Measurements from ENCODE around the gene PSMD3.

Gene PSMD3

GRCh38 chr17:40022961-40023541 lies 42.4 kb downstream of the PSMD3 start:
- DNase-seq (ENCODE audit: low read depth): no peak

GRCh38 chr17:40023590-40024292 lies 43.1 kb downstream of the PSMD3 start:
- no peak for DNase-seq (ENCODE audit: low read depth)

DNA sequence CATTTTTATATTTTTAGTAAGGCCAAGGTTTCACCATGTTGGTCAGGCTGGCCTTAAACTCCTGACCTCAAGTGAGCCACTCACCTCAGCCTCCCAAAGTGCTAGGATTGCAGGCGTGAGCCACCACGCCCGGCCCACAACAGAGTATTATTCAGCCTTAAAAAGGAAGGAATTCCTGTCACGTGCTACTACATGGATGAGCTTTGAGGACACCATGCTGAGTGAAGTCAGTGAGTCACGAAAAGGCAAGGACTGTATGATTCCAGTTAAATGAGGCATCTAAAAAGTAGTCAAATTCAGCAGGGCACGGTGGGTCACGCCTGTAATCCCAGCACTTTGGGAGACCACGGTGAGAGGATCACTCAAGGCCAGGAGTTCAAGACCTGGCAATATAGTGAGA lies 44.3 kb downstream of the PSMD3 start:
- no peak for DNase-seq (ENCODE audit: low read depth)

- DNase-seq (ENCODE audit: low read depth): no peak
Observed at GRCh38 chr17:40025559-40025958, 45.0 kb downstream of the PSMD3 start.

DNA sequence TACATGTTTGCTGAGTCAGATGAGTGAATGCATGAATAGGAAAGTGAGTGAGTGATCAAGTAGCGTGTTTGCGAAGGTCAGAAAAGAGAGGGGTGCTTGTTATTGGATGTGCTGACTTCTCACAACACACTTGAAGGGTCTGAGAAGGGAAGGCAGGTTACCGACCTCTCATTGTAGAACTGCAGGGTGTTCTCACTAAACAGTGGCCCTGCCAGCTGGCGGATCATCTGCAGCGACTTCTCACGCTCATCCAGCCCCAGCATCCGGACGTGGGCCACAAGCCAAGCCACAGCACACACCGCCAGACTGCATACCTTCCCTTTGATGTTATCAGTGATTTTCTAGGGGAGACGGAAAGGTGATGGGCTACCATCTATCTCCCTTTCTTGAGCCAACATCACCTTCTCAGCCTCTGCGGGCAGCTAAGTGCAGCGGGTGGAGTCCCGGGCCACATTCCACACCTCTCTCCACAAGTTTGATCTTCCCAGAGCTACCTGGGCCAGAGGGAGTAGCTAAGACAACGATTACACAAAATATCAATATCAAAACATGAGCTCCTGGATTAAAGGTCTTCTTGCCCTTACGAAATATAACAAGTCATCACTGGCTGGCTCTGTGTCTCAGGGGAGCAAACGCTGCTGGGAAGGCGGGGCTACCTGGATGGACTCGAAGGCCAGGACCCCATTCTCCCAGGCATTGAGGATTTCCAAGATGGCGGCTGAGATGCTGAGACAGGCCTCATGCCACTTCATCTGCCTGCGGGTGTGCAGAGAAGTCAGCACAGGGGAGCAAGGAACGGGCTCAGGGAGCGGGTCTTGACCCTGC lies 45.6 kb downstream of the PSMD3 start:
- DNase-seq (ENCODE audit: low read depth): no peak

GRCh38 chr17:40026816-40027613 lies 46.4 kb downstream of the PSMD3 start:
- DNase-seq (ENCODE audit: low read depth): peak; percentile 61

GRCh38 chr17:40027614-40028012 lies 47.0 kb downstream of the PSMD3 start:
- DNase-seq (ENCODE audit: low read depth): no peak

DNA sequence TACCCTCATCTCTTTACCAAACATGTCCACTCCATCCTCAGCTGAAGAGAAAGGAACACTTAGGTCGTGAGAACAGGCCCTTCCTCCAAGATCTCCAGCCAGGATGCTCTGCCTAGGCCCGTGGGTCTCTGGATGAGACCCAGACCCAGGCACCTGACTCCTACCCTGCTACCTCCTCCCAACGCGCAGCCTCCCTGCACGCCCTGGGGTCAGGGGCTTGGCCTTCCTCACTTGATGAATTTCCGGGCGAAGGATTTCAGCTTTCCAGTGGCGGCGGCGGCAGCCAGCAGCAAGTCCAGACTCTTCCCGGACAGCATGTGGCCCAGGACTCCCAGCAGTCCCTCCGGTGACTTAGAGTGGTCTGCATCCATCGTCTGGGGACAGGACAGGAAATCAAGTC lies 48.0 kb downstream of the PSMD3 start:
- no peak for DNase-seq (ENCODE audit: low read depth)

- no peak for DNase-seq (ENCODE audit: low read depth)
Observed at GRCh38 chr17:40031706-40032105, 51.1 kb downstream of the PSMD3 start.

DNA sequence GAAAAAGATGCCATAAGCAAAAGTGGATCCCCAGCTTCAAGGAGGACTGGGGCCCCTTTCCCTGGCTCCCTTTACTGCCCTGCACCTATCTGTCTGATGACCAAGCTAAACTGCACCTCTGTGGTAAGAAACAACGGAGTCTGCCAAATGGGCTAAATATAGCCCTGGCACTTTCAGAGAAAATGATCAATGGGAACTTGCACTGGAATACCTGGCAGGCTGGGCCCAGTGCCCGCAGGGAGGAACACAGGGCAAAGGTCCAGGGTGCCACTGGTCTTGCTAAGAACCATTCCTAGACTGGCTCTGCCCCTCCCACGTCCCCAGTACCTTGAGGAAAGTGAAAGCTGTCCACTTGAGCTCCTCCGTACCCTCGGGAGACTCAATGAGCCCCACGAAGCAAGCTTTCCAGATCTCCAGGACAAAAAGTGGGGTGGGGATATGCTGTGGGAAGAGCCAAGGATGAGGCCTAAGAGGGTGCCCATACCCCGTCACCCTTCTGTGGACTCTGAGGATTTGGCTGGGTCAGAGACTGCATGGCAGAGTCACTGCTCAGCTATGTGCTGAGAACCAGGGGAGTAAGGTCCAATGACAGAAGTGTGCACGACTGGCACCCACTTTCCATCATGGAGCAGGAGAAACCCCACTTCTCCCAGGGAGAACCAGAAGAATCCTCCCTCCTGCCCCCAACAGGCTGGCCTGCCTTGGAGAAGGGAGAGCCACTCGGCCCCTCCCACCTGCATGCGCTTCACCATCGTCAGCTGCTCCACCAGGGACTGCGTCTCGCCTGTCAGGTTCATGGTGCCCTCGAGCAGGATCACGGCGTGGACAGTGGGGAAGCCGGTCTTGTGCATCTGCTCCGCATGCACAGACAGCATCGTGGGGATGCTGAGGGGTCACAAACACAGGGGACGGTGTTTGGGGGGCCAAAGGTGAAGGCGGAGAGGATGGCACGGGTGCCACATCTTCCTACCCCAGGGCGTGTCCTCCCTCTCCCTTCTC lies 52.0 kb downstream of the PSMD3 start:
- DNase-seq (ENCODE audit: low read depth): no peak

GRCh38 chr17:40033339-40033738 lies 52.7 kb downstream of the PSMD3 start:
- DNase-seq (ENCODE audit: low read depth): no peak

GRCh38 chr17:40034426-40035161 lies 54.0 kb downstream of the PSMD3 start:
- DNase-seq (ENCODE audit: low read depth): no peak

- no peak for DNase-seq (ENCODE audit: low read depth)
Observed at GRCh38 chr17:40035162-40035559, 54.6 kb downstream of the PSMD3 start.

DNA sequence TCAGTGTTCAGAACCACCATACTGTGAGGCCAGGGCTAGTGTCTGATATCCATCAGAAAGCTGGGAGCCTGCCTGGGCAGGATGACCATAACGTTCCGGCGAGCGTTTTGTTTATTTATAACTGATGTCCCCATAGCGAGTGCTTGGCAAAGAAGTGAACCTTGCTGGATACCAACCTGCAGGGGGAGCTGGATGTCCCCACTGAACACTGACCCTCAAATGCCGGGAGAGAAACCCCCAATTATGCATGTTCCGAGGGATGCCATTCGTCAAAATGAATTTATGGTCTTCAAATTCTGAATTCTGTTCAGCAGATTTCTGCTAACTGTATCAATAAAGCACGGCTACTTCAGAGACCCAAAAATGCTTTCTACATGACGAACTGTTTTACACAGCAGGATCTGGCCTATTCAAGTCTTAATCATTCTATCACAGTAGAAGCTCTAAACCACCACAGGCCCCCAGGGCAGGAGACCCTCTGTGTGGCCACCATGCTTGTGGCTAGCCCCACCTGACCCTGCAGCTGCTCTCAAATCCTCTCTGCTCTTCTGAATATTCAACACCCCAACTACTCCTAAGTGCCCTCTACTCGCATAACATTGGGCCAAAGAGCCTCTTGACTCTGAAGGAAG lies 58.4 kb downstream of the PSMD3 start:
- no peak for DNase-seq (ENCODE audit: low read depth)

DNA sequence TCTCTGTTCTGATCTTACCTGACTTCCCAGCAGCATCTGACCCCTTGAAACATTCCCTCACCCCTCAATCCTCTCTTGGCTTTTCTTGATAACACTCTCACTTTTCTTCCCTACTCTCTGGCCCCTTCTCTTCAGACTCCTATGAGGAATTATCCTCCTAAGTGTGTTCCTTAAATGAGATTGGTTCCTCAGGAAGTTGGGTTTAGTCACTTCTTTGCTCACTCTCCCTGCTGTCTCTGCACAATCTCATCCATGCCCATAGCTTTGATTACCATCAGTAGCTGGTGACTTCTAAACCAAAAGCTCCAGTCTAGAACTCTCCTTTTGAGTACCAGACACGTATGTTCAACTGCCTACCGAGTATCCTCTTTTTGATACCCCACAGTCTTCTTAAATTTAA lies 60.6 kb downstream of the PSMD3 start:
- no peak for DNase-seq (ENCODE audit: low read depth)
